ENCODE measurements around the gene SRPK3. TPM values are rescaled to one million over a fixed set of nuclear protein-coding genes. Genes with fewer than 3 reads are reported as not detected.

The SRPK3 gene
- total RNA-seq, 1 experiment from 2014 or later: not detected

GRCh38 chrX:153800177-153800722 lies 19.4 kb downstream of the SRPK3 start:
- Histone ChIP-seq H4K20me1 (ENCODE audit: insufficient read depth, low read depth, low read length) (peaks cover 5% of the 10 kb centered on the region; the same call in 1 of the 2 replicates), H3K27ac (ENCODE audit: low read length) (no peak overlapping the region), H3K9me2 (replicated peaks; ENCODE audit: insufficient read depth, low read length) (no peaks in the 10 kb centered on the region), H3K9me3 (ENCODE audit: low read length) (no peaks in the 10 kb centered on the region), H3K4me2 (ENCODE audit: low read depth, low read length, poor library complexity, severe bottlenecking) (no peak overlapping the region), H3K4me1 (ENCODE audit: low read length) (peaks cover 9% of the 10 kb centered on the region), H3K9ac (ENCODE audit: low read length) (no peak overlapping the region), H3K4me3 (ENCODE audit: low read length) (no peak overlapping the region), H3K36me3 (ENCODE audit: insufficient read depth, low read length) (no peaks in the 10 kb centered on the region; the same call in 1 of the 2 replicates), H2AFZ (ENCODE audit: low read length) (no peak overlapping the region), H3K27me3 (ENCODE audit: low read length) (no peaks in the 10 kb centered on the region), H3K79me2 (ENCODE audit: low read length) (peaks cover 4% of the 10 kb centered on the region)
- no peak for DNase-seq

- Histone ChIP-seq H3K9me3 (ENCODE audit: low read length) (no peaks in the 10 kb centered on the region), H3K36me3 (ENCODE audit: insufficient read depth, low read length) (no peaks in the 10 kb centered on the region; the same call in 1 of the 2 replicates), H3K4me3 (ENCODE audit: low read length) (no peak overlapping the region), H2AFZ (ENCODE audit: low read length) (no peak overlapping the region), H3K79me2 (ENCODE audit: low read length) (no peaks in the 10 kb centered on the region), H3K9me2 (replicated peaks; ENCODE audit: insufficient read depth, low read length) (no peaks in the 10 kb centered on the region), H3K27ac (ENCODE audit: low read length) (no peak overlapping the region), H3K27me3 (ENCODE audit: low read length) (no peaks in the 10 kb centered on the region), H4K20me1 (ENCODE audit: insufficient read depth, low read depth, low read length) (no peaks in the 10 kb centered on the region), H3K9ac (ENCODE audit: low read length) (no peak overlapping the region), H3K4me2 (ENCODE audit: low read depth, low read length, poor library complexity, severe bottlenecking) (no peak overlapping the region), H3K4me1 (ENCODE audit: low read length) (peaks cover 4% of the 10 kb centered on the region)
- no peak for DNase-seq
These were observed 19.9 kb downstream of the SRPK3 start for GRCh38 chrX:153800746-153801145.

- Histone ChIP-seq H3K27me3 (ENCODE audit: low read length) (no peaks in the 10 kb centered on the region), H3K36me3 (ENCODE audit: insufficient read depth, low read length) (no peaks in the 10 kb centered on the region; the same call in 1 of the 2 replicates), H3K27ac (ENCODE audit: low read length) (no peak overlapping the region)
These were observed 20.8 kb downstream of the SRPK3 start for GRCh38 chrX:153801669-153802068.

GRCh38 chrX:153802513-153803045 lies 21.7 kb downstream of the SRPK3 start:
- no peak overlapping the region for H3K9ac ChIP-seq (ENCODE audit: low read length)

More at GRCh38 chrX:153801669-153802068, 20.8 kb downstream of the SRPK3 start:
- Histone ChIP-seq H3K9me2 (replicated peaks; ENCODE audit: insufficient read depth, low read length) (no peaks in the 10 kb centered on the region), H3K4me3 (ENCODE audit: low read length) (no peak overlapping the region), H4K20me1 (ENCODE audit: insufficient read depth, low read depth, low read length) (no peaks in the 10 kb centered on the region), H3K4me2 (ENCODE audit: low read depth, low read length, poor library complexity, severe bottlenecking) (no peak overlapping the region), H3K79me2 (ENCODE audit: low read length) (no peaks in the 10 kb centered on the region), H3K4me1 (ENCODE audit: low read length) (no peaks in the 10 kb centered on the region), H2AFZ (ENCODE audit: low read length) (no peak overlapping the region), H3K9me3 (ENCODE audit: low read length) (no peaks in the 10 kb centered on the region), H3K9ac (ENCODE audit: low read length) (no peak overlapping the region)
- no peak for DNase-seq

GRCh38 chrX:153803211-153804099 lies 22.6 kb downstream of the SRPK3 start:
- DNase-seq: no peak
- no peak overlapping the region for H3K9ac ChIP-seq (ENCODE audit: low read length)
- no peak overlapping the region for H3K4me2 ChIP-seq (ENCODE audit: low read depth, low read length, poor library complexity, severe bottlenecking)
- H3K27ac ChIP-seq (ENCODE audit: low read length): no peak overlapping the region
- no peaks in the 10 kb centered on the region for H3K9me2 ChIP-seq (replicated peaks; ENCODE audit: insufficient read depth, low read length)
- no peak overlapping the region for H3K4me3 ChIP-seq (ENCODE audit: low read length)
- H3K9me3 ChIP-seq (ENCODE audit: low read length): no peaks in the 10 kb centered on the region
- H3K27me3 ChIP-seq (ENCODE audit: low read length): no peaks in the 10 kb centered on the region
- no peaks in the 10 kb centered on the region for H3K79me2 ChIP-seq (ENCODE audit: low read length)
- H4K20me1 ChIP-seq (ENCODE audit: insufficient read depth, low read depth, low read length): no peaks in the 10 kb centered on the region
- no peak overlapping the region for H2AFZ ChIP-seq (ENCODE audit: low read length)
- H3K36me3 ChIP-seq (ENCODE audit: insufficient read depth, low read length): no peaks in the 10 kb centered on the region
- no peaks in the 10 kb centered on the region for H3K4me1 ChIP-seq (ENCODE audit: low read length)

More at GRCh38 chrX:153802513-153803045, 21.7 kb downstream of the SRPK3 start:
- no peak overlapping the region for H3K4me2 ChIP-seq (ENCODE audit: low read depth, low read length, poor library complexity, severe bottlenecking)
- no peak overlapping the region for H3K4me3 ChIP-seq (ENCODE audit: low read length)
- H3K79me2 ChIP-seq (ENCODE audit: low read length): no peaks in the 10 kb centered on the region
- H3K27ac ChIP-seq (ENCODE audit: low read length): no peak overlapping the region
- DNase-seq: no peak
- H4K20me1 ChIP-seq (ENCODE audit: insufficient read depth, low read depth, low read length): no peaks in the 10 kb centered on the region
- H3K9me3 ChIP-seq (ENCODE audit: low read length): no peaks in the 10 kb centered on the region
- H3K27me3 ChIP-seq (ENCODE audit: low read length): no peaks in the 10 kb centered on the region
- H3K36me3 ChIP-seq (ENCODE audit: insufficient read depth, low read length): no peaks in the 10 kb centered on the region; the same call in 1 of the 2 replicates
- H2AFZ ChIP-seq (ENCODE audit: low read length): no peak overlapping the region
- no peaks in the 10 kb centered on the region for H3K4me1 ChIP-seq (ENCODE audit: low read length)
- no peaks in the 10 kb centered on the region for H3K9me2 ChIP-seq (replicated peaks; ENCODE audit: insufficient read depth, low read length)

GRCh38 chrX:153804100-153804595 lies 23.3 kb downstream of the SRPK3 start:
- no peaks in the 10 kb centered on the region for H3K79me2 ChIP-seq (ENCODE audit: low read length)
- H3K27ac ChIP-seq (ENCODE audit: low read length): no peak overlapping the region
- no peaks in the 10 kb centered on the region for H3K36me3 ChIP-seq (ENCODE audit: insufficient read depth, low read length)
- no peaks in the 10 kb centered on the region for H3K9me2 ChIP-seq (replicated peaks; ENCODE audit: insufficient read depth, low read length)
- no peaks in the 10 kb centered on the region for H4K20me1 ChIP-seq (ENCODE audit: insufficient read depth, low read depth, low read length)
- no peak for DNase-seq
- H3K4me2 ChIP-seq (ENCODE audit: low read depth, low read length, poor library complexity, severe bottlenecking): no peak overlapping the region
- H3K4me3 ChIP-seq (ENCODE audit: low read length): no peak overlapping the region
- no peaks in the 10 kb centered on the region for H3K4me1 ChIP-seq (ENCODE audit: low read length)
- no peak overlapping the region for H3K9ac ChIP-seq (ENCODE audit: low read length)
- H2AFZ ChIP-seq (ENCODE audit: low read length): no peak overlapping the region
- no peaks in the 10 kb centered on the region for H3K27me3 ChIP-seq (ENCODE audit: low read length)
- no peaks in the 10 kb centered on the region for H3K9me3 ChIP-seq (ENCODE audit: low read length)

GRCh38 chrX:153804621-153805020 lies 23.8 kb downstream of the SRPK3 start:
- Histone ChIP-seq H3K9me2 (replicated peaks; ENCODE audit: insufficient read depth, low read length) (no peaks in the 10 kb centered on the region), H3K79me2 (ENCODE audit: low read length) (no peaks in the 10 kb centered on the region), H3K27ac (ENCODE audit: low read length) (no peak overlapping the region), H3K4me3 (ENCODE audit: low read length) (no peak overlapping the region), H3K4me2 (ENCODE audit: low read depth, low read length, poor library complexity, severe bottlenecking) (no peak overlapping the region), H3K4me1 (ENCODE audit: low read length) (no peaks in the 10 kb centered on the region), H3K36me3 (ENCODE audit: insufficient read depth, low read length) (no peaks in the 10 kb centered on the region), H4K20me1 (ENCODE audit: insufficient read depth, low read depth, low read length) (no peaks in the 10 kb centered on the region), H2AFZ (ENCODE audit: low read length) (no peak overlapping the region), H3K27me3 (ENCODE audit: low read length) (no peaks in the 10 kb centered on the region), H3K9me3 (ENCODE audit: low read length) (no peaks in the 10 kb centered on the region), H3K9ac (ENCODE audit: low read length) (no peak overlapping the region)
- no peak for DNase-seq

- Histone ChIP-seq H4K20me1 (ENCODE audit: insufficient read depth, low read depth, low read length) (no peaks in the 10 kb centered on the region), H3K79me2 (ENCODE audit: low read length) (no peaks in the 10 kb centered on the region), H2AFZ (ENCODE audit: low read length) (no peak overlapping the region), H3K9me2 (replicated peaks; ENCODE audit: insufficient read depth, low read length) (no peaks in the 10 kb centered on the region), H3K27ac (ENCODE audit: low read length) (no peak overlapping the region), H3K9ac (ENCODE audit: low read length) (no peak overlapping the region), H3K9me3 (ENCODE audit: low read length) (no peaks in the 10 kb centered on the region), H3K4me1 (ENCODE audit: low read length) (no peaks in the 10 kb centered on the region), H3K36me3 (ENCODE audit: insufficient read depth, low read length) (no peaks in the 10 kb centered on the region), H3K4me3 (ENCODE audit: low read length) (no peak overlapping the region), H3K4me2 (ENCODE audit: low read depth, low read length, poor library complexity, severe bottlenecking) (no peak overlapping the region), H3K27me3 (ENCODE audit: low read length) (no peaks in the 10 kb centered on the region)
- DNase-seq: no peak
These were observed 24.6 kb downstream of the SRPK3 start for GRCh38 chrX:153805436-153805835.
